ENCODE measurements around the gene CAST. TPM values are rescaled to one million over a fixed set of nuclear protein-coding genes. Genes with fewer than 3 reads are reported as not detected.

CAST gene
- total RNA-seq, 2 experiments from 2014 or later, result 124 to 131 TPM

GRCh38 chr5:96783326-96783725 is 121.2 kb downstream of the CAST start:
- Mint-ChIP-seq H3K4me1 (ENCODE audit: low read depth) (peaks cover 4% of the 10 kb centered on the region), H3K27me3 (no peaks in the 10 kb centered on the region), H3K27ac (no peak overlapping the region), H3K36me3 (ENCODE audit: low read depth) (peaks cover 50% of the 10 kb centered on the region), H3K4me3 (no peak overlapping the region), H3K9me3 (no peaks in the 10 kb centered on the region)
- TF ChIP-seq CTCF (IDR thresholded peaks at IDR 0.05), result no peak
- ATAC-seq (no peak), DNase-seq (no peak)
- ChIA-PET CTCF (no interaction called here), POLR2A (no interaction called here)
- intact Hi-C loops (cut with micrococcal nuclease), result no loop called here

- Mint-ChIP-seq H3K27me3 (no peaks in the 10 kb centered on the region), H3K27ac (peak overlapping the region; percentile 57), H3K36me3 (ENCODE audit: low read depth) (peaks cover 50% of the 10 kb centered on the region), H3K4me1 (ENCODE audit: low read depth) (peaks cover 9% of the 10 kb centered on the region), H3K4me3 (no peak overlapping the region), H3K9me3 (no peaks in the 10 kb centered on the region)
- ChIA-PET POLR2A (interaction anchor here (1.0 kb wide), 1 partner anchor 9 kb away, joined by 3 read pairs; no protein-coding TSS in a partner anchor), CTCF (interaction anchor here (1.0 to 2.2 kb wide), 4 partner anchors 9 to 377 kb away, joined by 3 to 7 read pairs (median 3); no protein-coding TSS in a partner anchor)
- intact Hi-C loops (cut with micrococcal nuclease), result no loop called here
- DNase-seq, result no peak
- TF ChIP-seq CTCF (IDR thresholded peaks at IDR 0.05), result no peak
- no peak for ATAC-seq
Measured at GRCh38 chr5:96785326-96786109, 123.3 kb downstream of the CAST start.

GRCh38 chr5:96788112-96788749 is 126.1 kb downstream of the CAST start:
- POLR2A ChIA-PET, result interaction anchor here (0.7 to 3.1 kb wide), 2 partner anchors 12 to 110 kb away, joined by 3 to 15 read pairs; no protein-coding TSS in a partner anchor
- H3K36me3 Mint-ChIP-seq (ENCODE audit: low read depth), result peaks cover 50% of the 10 kb centered on the region
- no peak overlapping the region for H3K4me3 Mint-ChIP-seq
- ATAC-seq (peak; percentile 55), DNase-seq (peak; percentile 18)
- TF ChIP-seq CTCF (IDR thresholded peaks at IDR 0.05), result no peak
- no peaks in the 10 kb centered on the region for H3K9me3 Mint-ChIP-seq
- H3K4me1 Mint-ChIP-seq (ENCODE audit: low read depth), result peaks cover 5% of the 10 kb centered on the region
- intact Hi-C loops (cut with micrococcal nuclease), result no loop called here
- no peaks in the 10 kb centered on the region for H3K27me3 Mint-ChIP-seq
- peak overlapping the region; percentile 58 for H3K27ac Mint-ChIP-seq
- CTCF ChIA-PET, result interaction anchor here (1.2 to 3.3 kb wide), 4 partner anchors 11 to 375 kb away, joined by 4 to 14 read pairs (median 4); partner anchors contain the start of gene ERAP1

- DNase-seq, result no peak
- no peak for ATAC-seq
- H3K9me3 Mint-ChIP-seq, result no peaks in the 10 kb centered on the region
- H3K36me3 Mint-ChIP-seq (ENCODE audit: low read depth), result peaks cover 58% of the 10 kb centered on the region
- no peak overlapping the region for H3K27ac Mint-ChIP-seq
- no peak overlapping the region for H3K4me3 Mint-ChIP-seq
- peaks cover 16% of the 10 kb centered on the region for H3K4me1 Mint-ChIP-seq (ENCODE audit: low read depth)
- H3K27me3 Mint-ChIP-seq, result no peaks in the 10 kb centered on the region
- no peak for TF ChIP-seq CTCF (IDR thresholded peaks at IDR 0.05)
- intact Hi-C loops (cut with micrococcal nuclease), result no loop called here
- CTCF ChIA-PET, result interaction anchor here (0.8 to 3.3 kb wide), 7 partner anchors 12 to 374 kb away, joined by 3 to 14 read pairs (median 5); partner anchors contain the start of gene ERAP1
- POLR2A ChIA-PET, result interaction anchor here (0.7 to 3.1 kb wide), 4 partner anchors 13 to 123 kb away, joined by 3 to 15 read pairs (median 5); no protein-coding TSS in a partner anchor
Measured at GRCh38 chr5:96789794-96790330, 127.7 kb downstream of the CAST start.
